SK-N-SH treated with all-trans-retinoic acid at 6 μM for 48 hours (cell line): ENCODE measurements around the gene TBXA2R.
"Not testable (repeated sequence)": the region's sequence is repeated elsewhere in the genome, so short reads cannot be mapped to it uniquely, and the experiment has no call there.

Source experiments
- ATAC-seq: fragments of 200-7000 bp; cut with Tn5 transposase; 3 replicates; pipeline ENCODE4 v1.9.1; 2020; ENCODE audit warnings: mild to moderate bottlenecking, moderate library complexity
- ARNTL ChIP-seq: fragments of 450-650 bp; formaldehyde crosslinking; IDR thresholded peaks from 2 replicates; pipeline ENCODE4 v1.5.0; 2020; ENCODE audit warnings: low read depth, mild to moderate bottlenecking, moderate library complexity, borderline replicate concordance
- BACH2 ChIP-seq: fragments of 250-450 bp; sonication (Bioruptor Pico); IDR thresholded peaks from 2 replicates; pipeline ENCODE4 v1.9.0; 2021; ENCODE audit warnings: mild to moderate bottlenecking, borderline replicate concordance
- CSDC2 ChIP-seq: fragments of 250-450 bp; sonication (Bioruptor Pico); IDR thresholded peaks from 2 replicates; pipeline ENCODE4 v1.5.0; 2020; ENCODE audit warnings: mild to moderate bottlenecking, moderate library complexity
- ESRRG ChIP-seq: fragments of 250-450 bp; sonication (Bioruptor Pico); IDR thresholded peaks from 2 replicates; pipeline ENCODE4 v1.6.1; 2021; ENCODE audit warnings: mild to moderate bottlenecking
- GLIS3 ChIP-seq: fragments of 250-450 bp; sonication (Bioruptor Pico); IDR thresholded peaks from 2 replicates; pipeline ENCODE4 v1.5.0; 2020; ENCODE audit warnings: mild to moderate bottlenecking, moderate library complexity
- ISL1 ChIP-seq: fragments of 250-450 bp; sonication (Bioruptor Pico); IDR thresholded peaks from 2 replicates; pipeline ENCODE4 v2.1.2; 2022; ENCODE audit warnings: mild to moderate bottlenecking, moderate library complexity
- OSR1 ChIP-seq: fragments of 250-450 bp; sonication (Bioruptor Pico); IDR thresholded peaks from 2 replicates; pipeline ENCODE4 v1.8.0; 2022; ENCODE audit warnings: moderate library complexity, mild to moderate bottlenecking, inconsistent platforms
- PPARA ChIP-seq: fragments of 250-450 bp; sonication (Bioruptor Pico); IDR thresholded peaks from 2 replicates; pipeline ENCODE4 v1.5.0; 2020; ENCODE audit warnings: mild to moderate bottlenecking, borderline replicate concordance
- RARB ChIP-seq: fragments of 250-450 bp; sonication (Bioruptor Pico); IDR thresholded peaks from 2 replicates; pipeline ENCODE4 v1.8.0; 2021; ENCODE audit warnings: mild to moderate bottlenecking, moderate library complexity
- SNAI2 ChIP-seq: fragments of 250-450 bp; sonication (Bioruptor Pico); IDR thresholded peaks from 2 replicates; pipeline ENCODE4 v1.5.0; 2020; ENCODE audit warnings: mild to moderate bottlenecking, moderate library complexity
- TCF4 ChIP-seq: fragments of 250-450 bp; sonication (Bioruptor Pico); IDR thresholded peaks from 2 replicates; pipeline ENCODE4 v1.8.0; 2021; ENCODE audit warnings: mild to moderate bottlenecking, moderate library complexity, borderline replicate concordance
- TOX ChIP-seq: fragments of 250-450 bp; sonication (Bioruptor Pico); IDR thresholded peaks from 2 replicates; pipeline ENCODE4 v1.8.0; 2021; ENCODE audit warnings: mild to moderate bottlenecking, moderate library complexity, borderline replicate concordance
- ZFP3 ChIP-seq: fragments of 250-450 bp; sonication (Bioruptor Pico); IDR thresholded peaks from 2 replicates; pipeline ENCODE4 v1.5.0; 2020; ENCODE audit warnings: mild to moderate bottlenecking, moderate library complexity
- ZFP30 ChIP-seq: fragments of 450-650 bp; formaldehyde crosslinking; IDR thresholded peaks from 2 replicates; pipeline ENCODE4 v1.5.0; 2022; ENCODE audit warnings: mild to moderate bottlenecking, moderate library complexity
- ZNF565 ChIP-seq: fragments of 450-650 bp; formaldehyde crosslinking; conservative IDR thresholded peaks from 2 replicates; pipeline ENCODE4 v1.5.0; 2020; ENCODE audit warnings: low read depth, mild to moderate bottlenecking, moderate library complexity
- ZNF70 ChIP-seq: fragments of 450-650 bp; formaldehyde crosslinking; IDR thresholded peaks from 2 replicates; pipeline ENCODE4 v1.5.0; 2020; ENCODE audit warnings: mild to moderate bottlenecking, moderate library complexity
- ZNF8 ChIP-seq: fragments of 450-650 bp; formaldehyde crosslinking; IDR thresholded peaks from 2 replicates; pipeline ENCODE4 v1.5.0; 2020; ENCODE audit warnings: mild to moderate bottlenecking, moderate library complexity
- TF ChIP-seq, protein P1 (sequence below): fragments of 250-450 bp; sonication (Bioruptor Pico); IDR thresholded peaks from 2 replicates; pipeline ENCODE4 v1.5.0; 2020; ENCODE audit warnings: mild to moderate bottlenecking, moderate library complexity
- TF ChIP-seq, protein P2 (sequence below): fragments of 250-450 bp; sonication (Bioruptor Pico); IDR thresholded peaks from 2 replicates; pipeline ENCODE4 v1.8.0; 2020; ENCODE audit warnings: mild to moderate bottlenecking, moderate library complexity, borderline replicate concordance
- TF ChIP-seq, protein P3 (sequence below): fragments of 250-450 bp; sonication (Bioruptor Pico); IDR thresholded peaks from 2 replicates; pipeline ENCODE4 v1.5.1; 2020; ENCODE audit warnings: low read depth, mild to moderate bottlenecking, moderate library complexity
- TF ChIP-seq, protein P4 (sequence below): fragments of 250-450 bp; sonication (Bioruptor Pico); IDR thresholded peaks from 2 replicates; pipeline ENCODE4 v1.5.1; 2021; ENCODE audit warnings: mild to moderate bottlenecking, moderate library complexity
- TF ChIP-seq, protein P5 (sequence below): fragments of 250-450 bp; sonication (Bioruptor Pico); IDR thresholded peaks from 2 replicates; pipeline ENCODE4 v1.8.0; 2021; ENCODE audit warnings: low read depth, mild to moderate bottlenecking, moderate library complexity, borderline replicate concordance

TBXA2R gene

DNA sequence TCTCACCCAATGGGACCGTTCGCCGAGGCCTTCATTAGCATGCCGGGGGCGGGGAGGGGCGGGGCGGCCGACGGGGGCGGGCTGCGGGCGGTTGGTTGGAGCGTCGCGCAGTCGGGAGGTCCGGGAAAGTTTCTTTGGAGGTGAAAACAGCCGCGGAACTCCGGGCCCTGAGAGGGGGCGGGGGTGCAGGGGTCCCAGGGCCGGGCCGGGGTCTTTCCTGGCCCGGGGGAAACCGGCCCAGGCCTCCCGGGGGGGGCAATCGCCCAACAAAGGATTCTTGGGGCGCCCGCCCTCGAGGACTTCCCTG is 33.9 kb downstream of the TBXA2R start, which contains the start of gene HMG20B (continued):
- TF ChIP-seq, protein P1, sequence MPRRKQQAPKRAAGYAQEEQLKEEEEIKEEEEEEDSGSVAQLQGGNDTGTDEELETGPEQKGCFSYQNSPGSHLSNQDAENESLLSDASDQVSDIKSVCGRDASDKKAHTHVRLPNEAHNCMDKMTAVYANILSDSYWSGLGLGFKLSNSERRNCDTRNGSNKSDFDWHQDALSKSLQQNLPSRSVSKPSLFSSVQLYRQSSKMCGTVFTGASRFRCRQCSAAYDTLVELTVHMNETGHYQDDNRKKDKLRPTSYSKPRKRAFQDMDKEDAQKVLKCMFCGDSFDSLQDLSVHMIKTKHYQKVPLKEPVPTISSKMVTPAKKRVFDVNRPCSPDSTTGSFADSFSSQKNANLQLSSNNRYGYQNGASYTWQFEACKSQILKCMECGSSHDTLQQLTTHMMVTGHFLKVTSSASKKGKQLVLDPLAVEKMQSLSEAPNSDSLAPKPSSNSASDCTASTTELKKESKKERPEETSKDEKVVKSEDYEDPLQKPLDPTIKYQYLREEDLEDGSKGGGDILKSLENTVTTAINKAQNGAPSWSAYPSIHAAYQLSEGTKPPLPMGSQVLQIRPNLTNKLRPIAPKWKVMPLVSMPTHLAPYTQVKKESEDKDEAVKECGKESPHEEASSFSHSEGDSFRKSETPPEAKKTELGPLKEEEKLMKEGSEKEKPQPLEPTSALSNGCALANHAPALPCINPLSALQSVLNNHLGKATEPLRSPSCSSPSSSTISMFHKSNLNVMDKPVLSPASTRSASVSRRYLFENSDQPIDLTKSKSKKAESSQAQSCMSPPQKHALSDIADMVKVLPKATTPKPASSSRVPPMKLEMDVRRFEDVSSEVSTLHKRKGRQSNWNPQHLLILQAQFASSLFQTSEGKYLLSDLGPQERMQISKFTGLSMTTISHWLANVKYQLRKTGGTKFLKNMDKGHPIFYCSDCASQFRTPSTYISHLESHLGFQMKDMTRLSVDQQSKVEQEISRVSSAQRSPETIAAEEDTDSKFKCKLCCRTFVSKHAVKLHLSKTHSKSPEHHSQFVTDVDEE, result no peak
- TF ChIP-seq ZNF565 (no peak), OSR1 (CRISPR knock-in tag) (no peak)
- TF ChIP-seq, all 23 proteins: peak for 0

DNA sequence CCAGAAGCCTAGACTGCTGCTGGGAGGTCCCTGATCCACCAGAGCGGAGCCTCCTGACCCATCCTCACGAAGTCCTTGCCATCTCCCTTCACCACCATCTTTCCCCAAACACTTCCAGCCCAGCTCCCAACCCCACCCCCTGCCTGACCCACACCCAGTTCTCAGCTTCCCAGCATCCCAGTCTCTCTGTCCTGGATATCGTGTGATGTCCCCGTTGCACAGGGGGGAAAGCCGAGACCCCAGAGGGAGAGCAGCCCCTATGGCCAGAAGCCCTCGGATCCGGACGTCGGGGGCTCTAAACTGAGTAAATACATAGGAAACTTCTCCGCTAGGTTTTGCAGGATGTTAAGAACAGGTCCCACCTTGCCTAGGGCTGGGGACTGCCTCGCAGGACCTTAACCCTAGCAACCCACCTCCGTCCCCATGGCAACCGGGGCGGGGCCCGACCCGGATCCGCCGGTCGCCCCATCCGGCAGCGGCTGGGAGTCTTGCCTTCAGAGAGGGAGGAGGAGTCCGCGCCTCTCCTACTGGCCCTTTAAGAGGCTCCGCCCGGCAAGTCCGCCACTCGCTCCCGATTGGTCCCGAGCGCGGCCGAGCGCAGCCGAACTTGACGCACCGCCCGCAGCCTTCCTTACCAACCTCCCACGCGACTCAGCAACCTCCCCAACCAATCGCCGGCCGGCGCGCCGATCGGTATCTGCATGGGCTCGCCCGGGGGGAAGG is 34.4 kb downstream of the TBXA2R start:
- ATAC-seq, result peak; percentile 95
- TF ChIP-seq, protein P2, sequence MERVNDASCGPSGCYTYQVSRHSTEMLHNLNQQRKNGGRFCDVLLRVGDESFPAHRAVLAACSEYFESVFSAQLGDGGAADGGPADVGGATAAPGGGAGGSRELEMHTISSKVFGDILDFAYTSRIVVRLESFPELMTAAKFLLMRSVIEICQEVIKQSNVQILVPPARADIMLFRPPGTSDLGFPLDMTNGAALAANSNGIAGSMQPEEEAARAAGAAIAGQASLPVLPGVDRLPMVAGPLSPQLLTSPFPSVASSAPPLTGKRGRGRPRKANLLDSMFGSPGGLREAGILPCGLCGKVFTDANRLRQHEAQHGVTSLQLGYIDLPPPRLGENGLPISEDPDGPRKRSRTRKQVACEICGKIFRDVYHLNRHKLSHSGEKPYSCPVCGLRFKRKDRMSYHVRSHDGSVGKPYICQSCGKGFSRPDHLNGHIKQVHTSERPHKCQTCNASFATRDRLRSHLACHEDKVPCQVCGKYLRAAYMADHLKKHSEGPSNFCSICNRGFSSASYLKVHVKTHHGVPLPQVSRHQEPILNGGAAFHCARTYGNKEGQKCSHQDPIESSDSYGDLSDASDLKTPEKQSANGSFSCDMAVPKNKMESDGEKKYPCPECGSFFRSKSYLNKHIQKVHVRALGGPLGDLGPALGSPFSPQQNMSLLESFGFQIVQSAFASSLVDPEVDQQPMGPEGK, result no peak
- TF ChIP-seq, protein P3, sequence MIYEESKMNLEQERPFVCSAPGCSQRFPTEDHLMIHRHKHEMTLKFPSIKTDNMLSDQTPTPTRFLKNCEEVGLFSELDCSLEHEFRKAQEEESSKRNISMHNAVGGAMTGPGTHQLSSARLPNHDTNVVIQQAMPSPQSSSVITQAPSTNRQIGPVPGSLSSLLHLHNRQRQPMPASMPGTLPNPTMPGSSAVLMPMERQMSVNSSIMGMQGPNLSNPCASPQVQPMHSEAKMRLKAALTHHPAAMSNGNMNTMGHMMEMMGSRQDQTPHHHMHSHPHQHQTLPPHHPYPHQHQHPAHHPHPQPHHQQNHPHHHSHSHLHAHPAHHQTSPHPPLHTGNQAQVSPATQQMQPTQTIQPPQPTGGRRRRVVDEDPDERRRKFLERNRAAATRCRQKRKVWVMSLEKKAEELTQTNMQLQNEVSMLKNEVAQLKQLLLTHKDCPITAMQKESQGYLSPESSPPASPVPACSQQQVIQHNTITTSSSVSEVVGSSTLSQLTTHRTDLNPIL (CRISPR knock-in tag), result no peak
- TF ChIP-seq BACH2 (CRISPR knock-in tag) (no peak), TOX (CRISPR knock-in tag) (no peak), SNAI2 (CRISPR knock-in tag) (no peak), ZFP3 (CRISPR knock-in tag) (no peak), GLIS3 (CRISPR knock-in tag) (no peak), ESRRG (CRISPR knock-in tag) (no peak), OSR1 (CRISPR knock-in tag) (no peak), ZFP30 (CRISPR knock-in tag) (no peak), ARNTL (CRISPR knock-in tag) (no peak), CSDC2 (CRISPR knock-in tag) (no peak), TCF4 (CRISPR knock-in tag) (no peak), ZNF8 (CRISPR knock-in tag) (no peak), ISL1 (no peak), RARB (CRISPR knock-in tag) (no peak)
- TF ChIP-seq, protein P4, sequence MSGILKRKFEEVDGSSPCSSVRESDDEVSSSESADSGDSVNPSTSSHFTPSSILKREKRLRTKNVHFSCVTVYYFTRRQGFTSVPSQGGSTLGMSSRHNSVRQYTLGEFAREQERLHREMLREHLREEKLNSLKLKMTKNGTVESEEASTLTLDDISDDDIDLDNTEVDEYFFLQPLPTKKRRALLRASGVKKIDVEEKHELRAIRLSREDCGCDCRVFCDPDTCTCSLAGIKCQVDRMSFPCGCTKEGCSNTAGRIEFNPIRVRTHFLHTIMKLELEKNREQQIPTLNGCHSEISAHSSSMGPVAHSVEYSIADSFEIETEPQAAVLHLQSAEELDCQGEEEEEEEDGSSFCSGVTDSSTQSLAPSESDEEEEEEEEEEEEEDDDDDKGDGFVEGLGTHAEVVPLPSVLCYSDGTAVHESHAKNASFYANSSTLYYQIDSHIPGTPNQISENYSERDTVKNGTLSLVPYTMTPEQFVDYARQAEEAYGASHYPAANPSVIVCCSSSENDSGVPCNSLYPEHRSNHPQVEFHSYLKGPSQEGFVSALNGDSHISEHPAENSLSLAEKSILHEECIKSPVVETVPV, result no peak
- TF ChIP-seq, protein P5, sequence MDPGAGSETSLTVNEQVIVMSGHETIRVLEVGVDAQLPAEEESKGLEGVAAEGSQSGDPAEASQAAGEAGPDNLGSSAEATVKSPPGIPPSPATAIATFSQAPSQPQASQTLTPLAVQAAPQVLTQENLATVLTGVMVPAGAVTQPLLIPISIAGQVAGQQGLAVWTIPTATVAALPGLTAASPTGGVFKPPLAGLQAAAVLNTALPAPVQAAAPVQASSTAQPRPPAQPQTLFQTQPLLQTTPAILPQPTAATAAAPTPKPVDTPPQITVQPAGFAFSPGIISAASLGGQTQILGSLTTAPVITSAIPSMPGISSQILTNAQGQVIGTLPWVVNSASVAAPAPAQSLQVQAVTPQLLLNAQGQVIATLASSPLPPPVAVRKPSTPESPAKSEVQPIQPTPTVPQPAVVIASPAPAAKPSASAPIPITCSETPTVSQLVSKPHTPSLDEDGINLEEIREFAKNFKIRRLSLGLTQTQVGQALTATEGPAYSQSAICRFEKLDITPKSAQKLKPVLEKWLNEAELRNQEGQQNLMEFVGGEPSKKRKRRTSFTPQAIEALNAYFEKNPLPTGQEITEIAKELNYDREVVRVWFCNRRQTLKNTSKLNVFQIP (CRISPR knock-in tag), result no peak

DNA sequence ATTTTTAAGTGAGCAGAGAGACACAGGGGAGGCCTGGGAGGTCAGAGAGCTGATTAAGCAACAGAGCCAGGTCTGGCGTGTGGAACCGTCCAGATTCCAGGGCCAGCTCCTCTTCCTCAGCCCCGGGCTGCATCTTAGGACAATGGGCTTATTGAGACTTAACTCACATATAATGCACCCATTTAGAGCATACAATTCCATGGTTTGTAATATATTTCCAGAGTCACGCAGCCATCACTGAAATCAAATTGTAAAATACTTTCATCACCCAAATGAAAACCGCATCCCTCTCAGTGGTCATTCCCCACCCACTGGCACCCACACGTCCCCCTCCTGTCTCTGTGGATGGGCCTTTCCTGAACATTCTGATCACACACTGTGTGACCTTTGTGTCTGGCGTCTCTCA is 36.1 kb downstream of the TBXA2R start:
- no peak for TF ChIP-seq CSDC2 (CRISPR knock-in tag)
- no peak for TF ChIP-seq ZNF70 (CRISPR knock-in tag)
- TF ChIP-seq PPARA (CRISPR knock-in tag), result no peak
- TF ChIP-seq BACH2 (CRISPR knock-in tag), result no peak
- TF ChIP-seq GLIS3 (CRISPR knock-in tag), result no peak
- ATAC-seq, result no peak

DNA sequence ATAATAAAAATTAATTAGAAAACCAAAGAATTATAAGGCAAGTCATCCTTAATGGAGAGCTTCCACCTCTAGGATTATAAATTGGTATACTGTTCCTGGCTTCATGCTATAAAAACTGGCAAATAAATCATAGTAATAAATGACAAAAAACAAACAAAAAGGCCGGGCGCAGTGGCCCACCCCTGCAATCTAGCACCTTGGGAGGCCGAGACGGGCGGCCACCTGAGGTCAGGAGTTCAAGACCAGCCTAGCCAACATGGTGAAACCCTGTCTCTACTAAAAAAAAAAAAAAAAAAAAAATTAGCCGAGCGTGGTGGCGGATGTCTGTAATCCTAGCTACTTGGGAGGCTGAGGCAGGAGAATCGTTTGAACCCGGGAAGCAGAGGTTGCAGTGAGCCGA is 36.6 kb downstream of the TBXA2R start:
- not testable (repeated sequence) for ATAC-seq
